WTC11 (cell line): Measurements from ENCODE around the gene NOSTRIN. TPM values are rescaled to one million over a fixed set of nuclear protein-coding genes. Genes with fewer than 3 reads are reported as not detected.

ENCODE experiments used
- ATAC-seq: fragments of 200-7000 bp; cut with Tn5 transposase; 2 replicates; pipeline ENCODE4 v1.10.0; 2021; ENCODE audit warnings: mild to moderate bottlenecking, moderate library complexity
- CTCF ChIA-PET: fragments of 300-600 bp; sonication (Branson Sonifier 250); formaldehyde crosslinking; loops from one replicate; lab custom pipeline; 2021; ENCODE audit warnings: antibody characterized with exemption; lab: Charles Lee
- POLR2A ChIA-PET: fragments of 350-600 bp; sonication (Branson Sonifier 250); formaldehyde crosslinking; loops from one replicate; lab custom pipeline; 2021; ENCODE audit warnings: antibody characterized with exemption; lab: Charles Lee
- DNase-seq: peaks from one replicate; pipeline ENCODE4 v3.0.0; 2021; ENCODE audit warnings: low spot score
- H3K27ac Mint-ChIP-seq: 2 replicates; pipeline ENCODE4 v1.8.0; 2021; ENCODE audit warnings: mixed read lengths
- H3K27me3 Mint-ChIP-seq: 2 replicates; pipeline ENCODE4 v1.8.0; 2021; ENCODE audit warnings: low read depth, mild to moderate bottlenecking, moderate library complexity, mixed read lengths
- H3K36me3 Mint-ChIP-seq: 2 replicates; pipeline ENCODE4 v1.8.0; 2021; ENCODE audit warnings: mixed read lengths
- H3K4me1 Mint-ChIP-seq: 2 replicates; pipeline ENCODE4 v1.8.0; 2022; ENCODE audit warnings: mixed read lengths
- H3K4me3 Mint-ChIP-seq: 2 replicates; pipeline ENCODE4 v1.8.0; 2021; ENCODE audit warnings: mild to moderate bottlenecking, moderate library complexity, mixed read lengths
- H3K9me3 Mint-ChIP-seq: 2 replicates; pipeline ENCODE4 v1.8.0; 2021; ENCODE audit warnings: mixed read lengths
- CDX4 ChIP-seq: fragments of 250-450 bp; sonication (Bioruptor Pico); IDR thresholded peaks from 2 replicates; pipeline ENCODE4 v1.9.0; 2021; ENCODE audit warnings: moderate library complexity, mild to moderate bottlenecking, inconsistent platforms, borderline replicate concordance
- FOXP1 ChIP-seq: sonication (generic); formaldehyde crosslinking; IDR thresholded peaks from 2 replicates; pipeline ENCODE4 v1.8.0; 2022; ENCODE audit warnings: missing genetic modification reagents, mild to moderate bottlenecking, moderate library complexity, borderline replicate concordance
- IRF2 ChIP-seq: sonication (generic); formaldehyde crosslinking; IDR thresholded peaks from 2 replicates; pipeline ENCODE4 v1.8.0; 2022; ENCODE audit warnings: low read depth, missing genetic modification reagents, borderline replicate concordance
- JUN ChIP-seq: sonication (generic); formaldehyde crosslinking; IDR thresholded peaks from 2 replicates; pipeline ENCODE4 v1.8.0; 2023; ENCODE audit warnings: mild to moderate bottlenecking, missing genetic modification reagents
- KAT7 ChIP-seq: sonication (generic); formaldehyde crosslinking; IDR thresholded peaks from 2 replicates; pipeline ENCODE4 v1.8.1; 2023; ENCODE audit warnings: missing genetic modification reagents, mild to moderate bottlenecking, borderline replicate concordance
- NFYB ChIP-seq: sonication (generic); formaldehyde crosslinking; conservative IDR thresholded peaks from 2 replicates; pipeline ENCODE4 v1.8.0; 2022; ENCODE audit warnings: low read depth, missing genetic modification reagents
- OVOL2 ChIP-seq: fragments of 250-450 bp; sonication (Bioruptor Pico); IDR thresholded peaks from 2 replicates; pipeline ENCODE4 v1.9.0; 2021; ENCODE audit warnings: mild to moderate bottlenecking, borderline replicate concordance
- RELA ChIP-seq: sonication (generic); formaldehyde crosslinking; IDR thresholded peaks from 2 replicates; pipeline ENCODE4 v1.8.1; 2022; ENCODE audit warnings: missing genetic modification reagents, mild to moderate bottlenecking, borderline replicate concordance
- ZNF121 ChIP-seq: sonication (generic); formaldehyde crosslinking; IDR thresholded peaks from 2 replicates; pipeline ENCODE4 v1.8.0; 2023; ENCODE audit warnings: missing genetic modification reagents
- ZNF396 ChIP-seq: fragments of 250-450 bp; sonication (Bioruptor Pico); IDR thresholded peaks from 2 replicates; pipeline ENCODE4 v1.8.0; 2021; ENCODE audit warnings: mild to moderate bottlenecking, moderate library complexity, borderline replicate concordance
- ZNF416 ChIP-seq: fragments of 250-450 bp; sonication (Bioruptor Pico); IDR thresholded peaks from 2 replicates; pipeline ENCODE4 v1.9.0; 2021; ENCODE audit warnings: mild to moderate bottlenecking, inconsistent platforms
- ZNF671 ChIP-seq: fragments of 250-450 bp; sonication (Bioruptor Pico); IDR thresholded peaks from 2 replicates; pipeline ENCODE4 v1.8.0; 2021; ENCODE audit warnings: mild to moderate bottlenecking
- total RNA-seq: library from RNA; stranded (reverse); gene quantifications from 3 replicates; pipeline ENCODE4 v1.2.3, GENCODE V29; 2021
- TF ChIP-seq, protein P1 (sequence below): sonication (generic); formaldehyde crosslinking; IDR thresholded peaks from 2 replicates; pipeline ENCODE4 v1.8.1; 2023; ENCODE audit warnings: mild to moderate bottlenecking, missing genetic modification reagents, moderate library complexity
- TF ChIP-seq, protein P2 (sequence below): fragments of 250-450 bp; sonication (Bioruptor Pico); IDR thresholded peaks from 2 replicates; pipeline ENCODE4 v1.8.0; 2021; ENCODE audit warnings: mild to moderate bottlenecking
- TF ChIP-seq, protein P3 (sequence below): sonication (generic); formaldehyde crosslinking; IDR thresholded peaks from 2 replicates; pipeline ENCODE4 v1.8.0; 2022; ENCODE audit warnings: mild to moderate bottlenecking, missing genetic modification reagents
- TF ChIP-seq, protein P4 (sequence below): sonication (generic); formaldehyde crosslinking; conservative IDR thresholded peaks from 2 replicates; pipeline ENCODE4 v1.8.1; 2023; ENCODE audit warnings: mild to moderate bottlenecking, low read depth, missing genetic modification reagents, moderate library complexity
- TF ChIP-seq, protein P5 (sequence below): sonication (generic); formaldehyde crosslinking; IDR thresholded peaks from 2 replicates; pipeline ENCODE4 v1.8.0; 2023; ENCODE audit warnings: mild to moderate bottlenecking, missing genetic modification reagents
- TF ChIP-seq, protein P6 (sequence below): sonication (generic); formaldehyde crosslinking; IDR thresholded peaks from 2 replicates; pipeline ENCODE4 v1.8.1; 2022; ENCODE audit warnings: missing genetic modification reagents, borderline replicate concordance
- TF ChIP-seq, protein P7 (sequence below): fragments of 250-450 bp; sonication (Bioruptor Pico); conservative IDR thresholded peaks from 2 replicates; pipeline ENCODE4 v1.9.0; 2021; ENCODE audit warnings: mild to moderate bottlenecking
- TF ChIP-seq, protein P8 (sequence below): sonication (generic); formaldehyde crosslinking; IDR thresholded peaks from 2 replicates; pipeline ENCODE4 v1.8.0; 2022; ENCODE audit warnings: mild to moderate bottlenecking, missing genetic modification reagents

NOSTRIN gene
- total RNA-seq, 1 experiment from 2014 or later = 0.22 TPM

- no peak overlapping the region for H3K27ac Mint-ChIP-seq
- H3K36me3 Mint-ChIP-seq = no peaks in the 10 kb centered on the region
- peaks cover 3% of the 10 kb centered on the region for H3K4me1 Mint-ChIP-seq
- no peaks in the 10 kb centered on the region for H3K27me3 Mint-ChIP-seq
- no peaks in the 10 kb centered on the region for H3K9me3 Mint-ChIP-seq
- no peak for DNase-seq
- ChIA-PET CTCF (interaction anchor here (1.0 kb wide), 1 partner anchor 413 kb away, joined by 4 read pairs; no protein-coding TSS in a partner anchor), POLR2A (no interaction called here)
- no peak for TF ChIP-seq ZNF416 (CRISPR knock-in tag)
- TF ChIP-seq, protein P1, sequence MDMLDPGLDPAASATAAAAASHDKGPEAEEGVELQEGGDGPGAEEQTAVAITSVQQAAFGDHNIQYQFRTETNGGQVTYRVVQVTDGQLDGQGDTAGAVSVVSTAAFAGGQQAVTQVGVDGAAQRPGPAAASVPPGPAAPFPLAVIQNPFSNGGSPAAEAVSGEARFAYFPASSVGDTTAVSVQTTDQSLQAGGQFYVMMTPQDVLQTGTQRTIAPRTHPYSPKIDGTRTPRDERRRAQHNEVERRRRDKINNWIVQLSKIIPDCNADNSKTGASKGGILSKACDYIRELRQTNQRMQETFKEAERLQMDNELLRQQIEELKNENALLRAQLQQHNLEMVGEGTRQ (CRISPR knock-in tag) = no peak
- TF ChIP-seq, protein P2, sequence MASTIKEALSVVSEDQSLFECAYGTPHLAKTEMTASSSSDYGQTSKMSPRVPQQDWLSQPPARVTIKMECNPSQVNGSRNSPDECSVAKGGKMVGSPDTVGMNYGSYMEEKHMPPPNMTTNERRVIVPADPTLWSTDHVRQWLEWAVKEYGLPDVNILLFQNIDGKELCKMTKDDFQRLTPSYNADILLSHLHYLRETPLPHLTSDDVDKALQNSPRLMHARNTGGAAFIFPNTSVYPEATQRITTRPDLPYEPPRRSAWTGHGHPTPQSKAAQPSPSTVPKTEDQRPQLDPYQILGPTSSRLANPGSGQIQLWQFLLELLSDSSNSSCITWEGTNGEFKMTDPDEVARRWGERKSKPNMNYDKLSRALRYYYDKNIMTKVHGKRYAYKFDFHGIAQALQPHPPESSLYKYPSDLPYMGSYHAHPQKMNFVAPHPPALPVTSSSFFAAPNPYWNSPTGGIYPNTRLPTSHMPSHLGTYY (CRISPR knock-in tag) = no peak
- no peak for TF ChIP-seq OVOL2 (CRISPR knock-in tag)
- no peak for TF ChIP-seq NFYB (CRISPR knock-in tag)
- TF ChIP-seq, protein P3, sequence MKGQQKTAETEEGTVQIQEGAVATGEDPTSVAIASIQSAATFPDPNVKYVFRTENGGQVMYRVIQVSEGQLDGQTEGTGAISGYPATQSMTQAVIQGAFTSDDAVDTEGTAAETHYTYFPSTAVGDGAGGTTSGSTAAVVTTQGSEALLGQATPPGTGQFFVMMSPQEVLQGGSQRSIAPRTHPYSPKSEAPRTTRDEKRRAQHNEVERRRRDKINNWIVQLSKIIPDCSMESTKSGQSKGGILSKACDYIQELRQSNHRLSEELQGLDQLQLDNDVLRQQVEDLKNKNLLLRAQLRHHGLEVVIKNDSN (CRISPR knock-in tag) = no peak
- TF ChIP-seq ZNF121 (CRISPR knock-in tag) = no peak
- no peak for TF ChIP-seq IRF2 (CRISPR knock-in tag)
- no peak for TF ChIP-seq RELA
- no peak for TF ChIP-seq CDX4 (CRISPR knock-in tag)
- no peak for TF ChIP-seq ZNF671 (CRISPR knock-in tag)
- no peak for TF ChIP-seq KAT7
- TF ChIP-seq, protein P4, sequence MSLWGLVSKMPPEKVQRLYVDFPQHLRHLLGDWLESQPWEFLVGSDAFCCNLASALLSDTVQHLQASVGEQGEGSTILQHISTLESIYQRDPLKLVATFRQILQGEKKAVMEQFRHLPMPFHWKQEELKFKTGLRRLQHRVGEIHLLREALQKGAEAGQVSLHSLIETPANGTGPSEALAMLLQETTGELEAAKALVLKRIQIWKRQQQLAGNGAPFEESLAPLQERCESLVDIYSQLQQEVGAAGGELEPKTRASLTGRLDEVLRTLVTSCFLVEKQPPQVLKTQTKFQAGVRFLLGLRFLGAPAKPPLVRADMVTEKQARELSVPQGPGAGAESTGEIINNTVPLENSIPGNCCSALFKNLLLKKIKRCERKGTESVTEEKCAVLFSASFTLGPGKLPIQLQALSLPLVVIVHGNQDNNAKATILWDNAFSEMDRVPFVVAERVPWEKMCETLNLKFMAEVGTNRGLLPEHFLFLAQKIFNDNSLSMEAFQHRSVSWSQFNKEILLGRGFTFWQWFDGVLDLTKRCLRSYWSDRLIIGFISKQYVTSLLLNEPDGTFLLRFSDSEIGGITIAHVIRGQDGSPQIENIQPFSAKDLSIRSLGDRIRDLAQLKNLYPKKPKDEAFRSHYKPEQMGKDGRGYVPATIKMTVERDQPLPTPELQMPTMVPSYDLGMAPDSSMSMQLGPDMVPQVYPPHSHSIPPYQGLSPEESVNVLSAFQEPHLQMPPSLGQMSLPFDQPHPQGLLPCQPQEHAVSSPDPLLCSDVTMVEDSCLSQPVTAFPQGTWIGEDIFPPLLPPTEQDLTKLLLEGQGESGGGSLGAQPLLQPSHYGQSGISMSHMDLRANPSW = no peak
- TF ChIP-seq, protein P5, sequence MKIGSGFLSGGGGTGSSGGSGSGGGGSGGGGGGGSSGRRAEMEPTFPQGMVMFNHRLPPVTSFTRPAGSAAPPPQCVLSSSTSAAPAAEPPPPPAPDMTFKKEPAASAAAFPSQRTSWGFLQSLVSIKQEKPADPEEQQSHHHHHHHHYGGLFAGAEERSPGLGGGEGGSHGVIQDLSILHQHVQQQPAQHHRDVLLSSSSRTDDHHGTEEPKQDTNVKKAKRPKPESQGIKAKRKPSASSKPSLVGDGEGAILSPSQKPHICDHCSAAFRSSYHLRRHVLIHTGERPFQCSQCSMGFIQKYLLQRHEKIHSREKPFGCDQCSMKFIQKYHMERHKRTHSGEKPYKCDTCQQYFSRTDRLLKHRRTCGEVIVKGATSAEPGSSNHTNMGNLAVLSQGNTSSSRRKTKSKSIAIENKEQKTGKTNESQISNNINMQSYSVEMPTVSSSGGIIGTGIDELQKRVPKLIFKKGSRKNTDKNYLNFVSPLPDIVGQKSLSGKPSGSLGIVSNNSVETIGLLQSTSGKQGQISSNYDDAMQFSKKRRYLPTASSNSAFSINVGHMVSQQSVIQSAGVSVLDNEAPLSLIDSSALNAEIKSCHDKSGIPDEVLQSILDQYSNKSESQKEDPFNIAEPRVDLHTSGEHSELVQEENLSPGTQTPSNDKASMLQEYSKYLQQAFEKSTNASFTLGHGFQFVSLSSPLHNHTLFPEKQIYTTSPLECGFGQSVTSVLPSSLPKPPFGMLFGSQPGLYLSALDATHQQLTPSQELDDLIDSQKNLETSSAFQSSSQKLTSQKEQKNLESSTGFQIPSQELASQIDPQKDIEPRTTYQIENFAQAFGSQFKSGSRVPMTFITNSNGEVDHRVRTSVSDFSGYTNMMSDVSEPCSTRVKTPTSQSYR (CRISPR knock-in tag) = no peak
- TF ChIP-seq, protein P6, sequence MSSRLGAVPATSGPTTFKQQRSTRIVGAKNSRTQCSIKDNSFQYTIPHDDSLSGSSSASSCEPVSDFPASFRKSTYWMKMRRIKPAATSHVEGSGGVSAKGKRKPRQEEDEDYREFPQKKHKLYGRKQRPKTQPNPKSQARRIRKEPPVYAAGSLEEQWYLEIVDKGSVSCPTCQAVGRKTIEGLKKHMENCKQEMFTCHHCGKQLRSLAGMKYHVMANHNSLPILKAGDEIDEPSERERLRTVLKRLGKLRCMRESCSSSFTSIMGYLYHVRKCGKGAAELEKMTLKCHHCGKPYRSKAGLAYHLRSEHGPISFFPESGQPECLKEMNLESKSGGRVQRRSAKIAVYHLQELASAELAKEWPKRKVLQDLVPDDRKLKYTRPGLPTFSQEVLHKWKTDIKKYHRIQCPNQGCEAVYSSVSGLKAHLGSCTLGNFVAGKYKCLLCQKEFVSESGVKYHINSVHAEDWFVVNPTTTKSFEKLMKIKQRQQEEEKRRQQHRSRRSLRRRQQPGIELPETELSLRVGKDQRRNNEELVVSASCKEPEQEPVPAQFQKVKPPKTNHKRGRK (CRISPR knock-in tag) = no peak
- TF ChIP-seq, protein P7, sequence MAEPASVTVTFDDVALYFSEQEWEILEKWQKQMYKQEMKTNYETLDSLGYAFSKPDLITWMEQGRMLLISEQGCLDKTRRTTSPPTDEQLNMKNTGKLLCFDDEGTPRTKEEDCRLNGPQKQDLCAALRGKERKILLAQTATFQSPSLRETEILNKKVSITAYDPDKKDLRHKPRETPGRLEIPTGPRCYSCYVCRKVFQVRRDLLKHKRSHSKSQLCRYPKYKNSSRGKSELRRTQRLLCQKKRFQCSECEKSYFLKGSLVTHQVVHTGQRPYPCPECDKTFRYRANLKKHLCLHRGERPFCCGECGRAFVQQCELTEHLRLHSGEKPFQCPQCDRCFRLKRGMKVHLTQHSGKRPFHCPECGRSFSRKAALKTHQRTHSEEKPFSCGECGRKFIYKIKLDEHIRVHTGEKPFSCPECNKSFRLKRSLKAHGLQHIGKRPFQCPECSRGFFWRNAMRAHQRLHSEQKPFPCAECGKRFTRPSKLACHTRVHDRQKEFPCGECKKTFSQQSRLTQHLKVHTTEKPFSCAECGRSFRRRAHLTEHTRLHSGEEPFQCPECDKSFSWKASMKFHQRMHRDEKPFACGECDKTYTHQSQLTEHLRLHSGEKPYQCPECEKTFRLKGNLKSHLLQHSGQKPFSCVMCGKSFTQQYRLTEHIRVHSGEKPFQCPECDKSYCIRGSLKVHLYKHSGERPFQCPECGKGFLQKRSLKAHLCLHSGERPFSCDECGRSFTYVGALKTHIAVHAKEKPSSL (CRISPR knock-in tag) = no peak
- no peak for TF ChIP-seq ZNF396 (CRISPR knock-in tag)
- TF ChIP-seq, protein P8, sequence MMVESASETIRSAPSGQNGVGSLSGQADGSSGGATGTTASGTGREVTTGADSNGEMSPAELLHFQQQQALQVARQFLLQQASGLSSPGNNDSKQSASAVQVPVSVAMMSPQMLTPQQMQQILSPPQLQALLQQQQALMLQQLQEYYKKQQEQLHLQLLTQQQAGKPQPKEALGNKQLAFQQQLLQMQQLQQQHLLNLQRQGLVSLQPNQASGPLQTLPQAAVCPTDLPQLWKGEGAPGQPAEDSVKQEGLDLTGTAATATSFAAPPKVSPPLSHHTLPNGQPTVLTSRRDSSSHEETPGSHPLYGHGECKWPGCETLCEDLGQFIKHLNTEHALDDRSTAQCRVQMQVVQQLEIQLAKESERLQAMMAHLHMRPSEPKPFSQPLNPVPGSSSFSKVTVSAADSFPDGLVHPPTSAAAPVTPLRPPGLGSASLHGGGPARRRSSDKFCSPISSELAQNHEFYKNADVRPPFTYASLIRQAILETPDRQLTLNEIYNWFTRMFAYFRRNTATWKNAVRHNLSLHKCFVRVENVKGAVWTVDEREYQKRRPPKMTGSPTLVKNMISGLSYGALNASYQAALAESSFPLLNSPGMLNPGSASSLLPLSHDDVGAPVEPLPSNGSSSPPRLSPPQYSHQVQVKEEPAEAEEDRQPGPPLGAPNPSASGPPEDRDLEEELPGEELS (CRISPR knock-in tag) = no peak
- no peak for TF ChIP-seq FOXP1 (CRISPR knock-in tag)
- no peak for TF ChIP-seq JUN (CRISPR knock-in tag)
- peak; percentile 76 for ATAC-seq
- H3K4me3 Mint-ChIP-seq = no peak overlapping the region
These were observed 43.2 kb upstream of the NOSTRIN start for GRCh38 chr2:168758970-168759820.
